ENCODE measurements around the gene MYOG. TPM values are rescaled to one million over a fixed set of nuclear protein-coding genes. Genes with fewer than 3 reads are reported as not detected.

The MYOG gene
- total and polyA plus RNA-seq, 2 of the 13 experiments (the other 11 are each of a cell fraction or from before 2014, with no cell fraction given): not detected

- no peaks in the 10 kb centered on the region for H3K9me3 ChIP-seq (ENCODE audit: low read length)
- H3K4me1 ChIP-seq (ENCODE audit: insufficient read depth, low read length): no peaks in the 10 kb centered on the region
- H3K9ac ChIP-seq (ENCODE audit: insufficient read depth, low read depth, low read length): no peak overlapping the region
- H3K36me3 ChIP-seq (replicated peaks in 1 of 2; ENCODE audit: control insufficient read depth in 1 of 2, insufficient read depth in 2 of 2, low read length in 2 of 2): no peaks in the 10 kb centered on the region
- peaks cover 2 to 21% of the 10 kb centered on the region in 2 experiments; a peak in 3 of 5 replicates for H3K27me3 ChIP-seq (ENCODE audit: control insufficient read depth in 1 of 2, insufficient read depth in 2 of 2, low read length in 2 of 2)
- ChIA-PET CTCF (ENCODE audit: low intra/inter-chr PET ratio, low total read pairs) (no interaction called here), POLR2A (no interaction called here)
- H2AFZ ChIP-seq (ENCODE audit: low read length): no peak overlapping the region
- H3K4me3 ChIP-seq (replicated peaks in 1 of 3; ENCODE audit: insufficient read depth in 1 of 3, low read depth in 2 of 3, low read length in 3 of 3): no peak overlapping the region
- intact Hi-C loops (cut with micrococcal nuclease; ENCODE audit: unreplicated experiment): no loop called here
- DNase-seq (ENCODE audit: low spot score): no peak
- no CpG with 5 or more reads among the region's 2 CpGs for WGBS (ENCODE audit: low lambda C conversion rate)
- H3K27ac ChIP-seq (ENCODE audit: extremely low read length, insufficient read depth, low read length): no peak overlapping the region
- BruUV-seq (replicated peaks): no TSS peak
- H3K79me2 ChIP-seq (ENCODE audit: insufficient read depth, low read length): no peaks in the 10 kb centered on the region
- ATAC-seq: no peak
- in situ Hi-C loops (cut with HindIII; ENCODE audit: extremely low pct_ligation_motif_present, low pct_unique_long_range_greater_than_20kb): no loop called here
- TF ChIP-seq NR1H2 (CRISPR knock-in tag; IDR thresholded peaks at IDR 0.05; ENCODE audit: borderline replicate concordance, low read depth): no peak
- no peak for TF ChIP-seq ELK4 (CRISPR knock-in tag; IDR thresholded peaks at IDR 0.05; ENCODE audit: borderline replicate concordance)
- TF ChIP-seq ZSCAN31 (CRISPR knock-in tag; IDR thresholded peaks at IDR 0.05; ENCODE audit: low read depth): no peak
- no peak for TF ChIP-seq HMG20A (CRISPR knock-in tag; IDR thresholded peaks at IDR 0.05; ENCODE audit: borderline replicate concordance)
- TF ChIP-seq NR2C2 (CRISPR knock-in tag; IDR thresholded peaks at IDR 0.05; ENCODE audit: borderline replicate concordance): no peak
- TF ChIP-seq TCF7 (IDR thresholded peaks at IDR 0.05; ENCODE audit: low read depth): no peak
- TF ChIP-seq DNMT3B (CRISPR knock-in tag; conservative IDR thresholded peaks at IDR 0.05): no peak
- no peak for TF ChIP-seq LRRFIP1 (CRISPR knock-in tag; conservative IDR thresholded peaks at IDR 0.05)
- TF ChIP-seq TIGD3 (CRISPR knock-in tag; IDR thresholded peaks at IDR 0.05; ENCODE audit: borderline replicate concordance): no peak
- TF ChIP-seq ZNF503 (CRISPR knock-in tag; IDR thresholded peaks at IDR 0.05): no peak
- no peak for TF ChIP-seq MLXIP (CRISPR knock-in tag; IDR thresholded peaks at IDR 0.05; ENCODE audit: borderline replicate concordance)
- no peak for TF ChIP-seq REPIN1 (CRISPR knock-in tag; IDR thresholded peaks at IDR 0.05; ENCODE audit: borderline replicate concordance, low read depth)
- H3K4me2 ChIP-seq (ENCODE audit: low read depth, low read length): no peak overlapping the region
- H4K20me1 ChIP-seq (ENCODE audit: insufficient read depth, low read length): no peaks in the 10 kb centered on the region
- FAIRE-seq: no peak
These were observed 7.9 kb downstream of the MYOG start for GRCh38 chr1:203077956-203078355.
